ENCODE data around the gene MCF2L.

- TF ChIP-seq POLR2A (IDR thresholded peaks at IDR 0.05) (no peak), CTCF (IDR thresholded peaks at IDR 0.05) (no peak)
Observed at GRCh38 chr13:113058988-113059850, 90.2 kb downstream of the MCF2L start.
